ENCODE results near the gene BSPRY. TPM values are rescaled to one million over a fixed set of nuclear protein-coding genes. Genes with fewer than 3 reads are reported as not detected.

Gene BSPRY
- total RNA-seq, 1 experiment from 2014 or later: 22.6 TPM

- H3K36me3 ChIP-seq (ENCODE audit: low read depth, low read length): no peaks in the 10 kb centered on the region
- H3K79me2 ChIP-seq (ENCODE audit: low read length): no peaks in the 10 kb centered on the region
- no peaks in the 10 kb centered on the region for H3K9me3 ChIP-seq (ENCODE audit: low read length)
- TF ChIP-seq EZH2phosphoT487 (IDR thresholded peaks at IDR 0.05; ENCODE audit: borderline replicate concordance, low read length) (no peak), EZH2 (IDR thresholded peaks at IDR 0.05; ENCODE audit: low read length, unreplicated experiment) (no peak)
- TF ChIP-seq, protein P1, sequence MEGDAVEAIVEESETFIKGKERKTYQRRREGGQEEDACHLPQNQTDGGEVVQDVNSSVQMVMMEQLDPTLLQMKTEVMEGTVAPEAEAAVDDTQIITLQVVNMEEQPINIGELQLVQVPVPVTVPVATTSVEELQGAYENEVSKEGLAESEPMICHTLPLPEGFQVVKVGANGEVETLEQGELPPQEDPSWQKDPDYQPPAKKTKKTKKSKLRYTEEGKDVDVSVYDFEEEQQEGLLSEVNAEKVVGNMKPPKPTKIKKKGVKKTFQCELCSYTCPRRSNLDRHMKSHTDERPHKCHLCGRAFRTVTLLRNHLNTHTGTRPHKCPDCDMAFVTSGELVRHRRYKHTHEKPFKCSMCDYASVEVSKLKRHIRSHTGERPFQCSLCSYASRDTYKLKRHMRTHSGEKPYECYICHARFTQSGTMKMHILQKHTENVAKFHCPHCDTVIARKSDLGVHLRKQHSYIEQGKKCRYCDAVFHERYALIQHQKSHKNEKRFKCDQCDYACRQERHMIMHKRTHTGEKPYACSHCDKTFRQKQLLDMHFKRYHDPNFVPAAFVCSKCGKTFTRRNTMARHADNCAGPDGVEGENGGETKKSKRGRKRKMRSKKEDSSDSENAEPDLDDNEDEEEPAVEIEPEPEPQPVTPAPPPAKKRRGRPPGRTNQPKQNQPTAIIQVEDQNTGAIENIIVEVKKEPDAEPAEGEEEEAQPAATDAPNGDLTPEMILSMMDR (conservative IDR thresholded peaks at IDR 0.05; ENCODE audit: low read depth, low read length): no peak
- no peak overlapping the region for H3K9ac ChIP-seq (ENCODE audit: low read length)
- H3K27me3 ChIP-seq (ENCODE audit: low read length): no peaks in the 10 kb centered on the region
- H3K9me2 ChIP-seq (replicated peaks; ENCODE audit: low read length): no peaks in the 10 kb centered on the region
- H3K4me2 ChIP-seq (ENCODE audit: low read length): no peak overlapping the region
- BruUV-seq (replicated peaks): no TSS peak
- POLR2A ChIA-PET (ENCODE audit: unreplicated experiment): no interaction called here
- ATAC-seq (no peak), DNase-seq (no peak)
- H3K4me1 ChIP-seq (ENCODE audit: insufficient read depth, low read length): no peaks in the 10 kb centered on the region
- no peaks in the 10 kb centered on the region for H3F3A ChIP-seq (ENCODE audit: low read length, unreplicated experiment)
- H3K4me3 ChIP-seq (ENCODE audit: low read length): no peak overlapping the region
- no peak overlapping the region for H2AFZ ChIP-seq (ENCODE audit: low read length)
- no peak overlapping the region for H3K27ac ChIP-seq (ENCODE audit: low read length)
- intact Hi-C loops (cut with micrococcal nuclease): no loop called here
- H4K20me1 ChIP-seq (ENCODE audit: low read length): no peaks in the 10 kb centered on the region
- CTCF ChIA-PET: no interaction called here
Observed at GRCh38 chr9:113328045-113328782, 21.1 kb upstream of the BSPRY start.

DNA sequence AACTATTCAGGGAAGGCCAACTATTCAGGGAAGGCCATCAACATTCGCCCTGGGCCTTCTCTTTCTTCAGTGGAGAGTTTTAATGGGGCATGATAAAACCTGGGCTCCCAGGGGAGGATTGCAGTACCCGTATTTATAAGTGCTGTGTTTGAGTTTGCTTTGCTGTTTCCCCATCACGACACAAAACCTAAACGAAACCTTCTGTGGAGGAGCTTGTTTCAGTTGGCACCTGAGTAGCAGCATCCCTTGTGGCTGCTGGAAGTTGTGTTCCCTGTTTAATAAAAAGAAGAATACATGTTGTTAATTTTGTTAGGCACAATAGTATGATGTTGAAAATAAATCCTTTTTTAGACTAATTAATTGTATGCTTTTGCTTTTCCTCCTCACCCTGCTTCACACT lies 17.6 kb upstream of the BSPRY start:
- Histone ChIP-seq H3F3A (ENCODE audit: low read length, unreplicated experiment) (no peaks in the 10 kb centered on the region), H3K4me1 (ENCODE audit: insufficient read depth, low read length) (no peaks in the 10 kb centered on the region), H3K9ac (ENCODE audit: low read length) (no peak overlapping the region), H3K79me2 (ENCODE audit: low read length) (no peaks in the 10 kb centered on the region), H3K9me2 (replicated peaks; ENCODE audit: low read length) (no peaks in the 10 kb centered on the region), H3K9me3 (ENCODE audit: low read length) (no peaks in the 10 kb centered on the region), H3K36me3 (ENCODE audit: low read depth, low read length) (no peaks in the 10 kb centered on the region), H2AFZ (ENCODE audit: low read length) (no peak overlapping the region), H3K4me2 (ENCODE audit: low read length) (no peak overlapping the region), H4K20me1 (ENCODE audit: low read length) (no peaks in the 10 kb centered on the region), H3K4me3 (ENCODE audit: low read length) (no peak overlapping the region), H3K27me3 (ENCODE audit: low read length) (no peaks in the 10 kb centered on the region), H3K27ac (ENCODE audit: low read length) (no peak overlapping the region)
- ATAC-seq (no peak), DNase-seq (no peak)
- POLR2A ChIA-PET (ENCODE audit: unreplicated experiment): no interaction called here
- BruUV-seq (replicated peaks): no TSS peak
- intact Hi-C loops (cut with micrococcal nuclease): no loop called here
- TF ChIP-seq, protein P1 (conservative IDR thresholded peaks at IDR 0.05; ENCODE audit: low read depth, low read length): no peak
- no peak for TF ChIP-seq EZH2 (IDR thresholded peaks at IDR 0.05; ENCODE audit: low read length, unreplicated experiment)
- no peak for TF ChIP-seq EZH2phosphoT487 (IDR thresholded peaks at IDR 0.05; ENCODE audit: borderline replicate concordance, low read length)
- CTCF ChIA-PET: no interaction called here

DNA sequence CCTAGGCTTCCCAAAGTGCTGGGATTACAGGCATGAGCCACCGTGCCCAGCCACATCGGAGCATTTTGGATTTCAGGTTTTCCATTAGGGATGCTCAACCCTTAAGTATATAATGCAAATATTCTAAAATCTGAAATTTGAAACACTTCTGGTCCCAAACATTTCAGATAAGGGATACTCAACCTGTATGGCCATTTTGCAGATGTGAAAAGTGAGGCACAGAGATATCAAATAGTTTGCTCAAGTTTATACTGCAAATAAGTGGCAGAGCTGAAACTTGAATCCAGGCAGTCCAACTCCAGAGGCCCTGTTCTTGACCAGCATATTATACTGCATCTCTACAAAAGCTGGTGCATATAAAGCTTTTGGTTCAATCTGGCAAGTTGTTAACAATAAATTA lies 11.6 kb upstream of the BSPRY start:
- ATAC-seq: no peak
- H2AFZ ChIP-seq (ENCODE audit: low read length): no peak overlapping the region
- H3F3A ChIP-seq (ENCODE audit: low read length, unreplicated experiment): no peaks in the 10 kb centered on the region
- H3K27me3 ChIP-seq (ENCODE audit: low read length): no peaks in the 10 kb centered on the region
- H3K4me1 ChIP-seq (ENCODE audit: insufficient read depth, low read length): peaks cover 24% of the 10 kb centered on the region
- H3K36me3 ChIP-seq (ENCODE audit: low read depth, low read length): no peaks in the 10 kb centered on the region
- no peaks in the 10 kb centered on the region for H3K79me2 ChIP-seq (ENCODE audit: low read length)
- CTCF ChIA-PET: no interaction called here
- no TSS peak for BruUV-seq (replicated peaks)
- no peak overlapping the region for H3K4me3 ChIP-seq (ENCODE audit: low read length)
- H3K9me2 ChIP-seq (replicated peaks; ENCODE audit: low read length): no peaks in the 10 kb centered on the region
- intact Hi-C loops (cut with micrococcal nuclease): no loop called here
- TF ChIP-seq EZH2 (IDR thresholded peaks at IDR 0.05; ENCODE audit: low read length, unreplicated experiment) (no peak), EZH2phosphoT487 (IDR thresholded peaks at IDR 0.05; ENCODE audit: borderline replicate concordance, low read length) (no peak)
- TF ChIP-seq, protein P1 (conservative IDR thresholded peaks at IDR 0.05; ENCODE audit: low read depth, low read length): no peak
- POLR2A ChIA-PET (ENCODE audit: unreplicated experiment): no interaction called here
- no peak overlapping the region for H3K27ac ChIP-seq (ENCODE audit: low read length)
- H4K20me1 ChIP-seq (ENCODE audit: low read length): no peaks in the 10 kb centered on the region
- no peak overlapping the region for H3K4me2 ChIP-seq (ENCODE audit: low read length)
- DNase-seq: no peak
- no peaks in the 10 kb centered on the region for H3K9me3 ChIP-seq (ENCODE audit: low read length)
- H3K9ac ChIP-seq (ENCODE audit: low read length): no peak overlapping the region
